Measurements from ENCODE around the gene MPZL3.

MPZL3 gene, protein sequence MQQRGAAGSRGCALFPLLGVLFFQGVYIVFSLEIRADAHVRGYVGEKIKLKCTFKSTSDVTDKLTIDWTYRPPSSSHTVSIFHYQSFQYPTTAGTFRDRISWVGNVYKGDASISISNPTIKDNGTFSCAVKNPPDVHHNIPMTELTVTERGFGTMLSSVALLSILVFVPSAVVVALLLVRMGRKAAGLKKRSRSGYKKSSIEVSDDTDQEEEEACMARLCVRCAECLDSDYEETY

DNA sequence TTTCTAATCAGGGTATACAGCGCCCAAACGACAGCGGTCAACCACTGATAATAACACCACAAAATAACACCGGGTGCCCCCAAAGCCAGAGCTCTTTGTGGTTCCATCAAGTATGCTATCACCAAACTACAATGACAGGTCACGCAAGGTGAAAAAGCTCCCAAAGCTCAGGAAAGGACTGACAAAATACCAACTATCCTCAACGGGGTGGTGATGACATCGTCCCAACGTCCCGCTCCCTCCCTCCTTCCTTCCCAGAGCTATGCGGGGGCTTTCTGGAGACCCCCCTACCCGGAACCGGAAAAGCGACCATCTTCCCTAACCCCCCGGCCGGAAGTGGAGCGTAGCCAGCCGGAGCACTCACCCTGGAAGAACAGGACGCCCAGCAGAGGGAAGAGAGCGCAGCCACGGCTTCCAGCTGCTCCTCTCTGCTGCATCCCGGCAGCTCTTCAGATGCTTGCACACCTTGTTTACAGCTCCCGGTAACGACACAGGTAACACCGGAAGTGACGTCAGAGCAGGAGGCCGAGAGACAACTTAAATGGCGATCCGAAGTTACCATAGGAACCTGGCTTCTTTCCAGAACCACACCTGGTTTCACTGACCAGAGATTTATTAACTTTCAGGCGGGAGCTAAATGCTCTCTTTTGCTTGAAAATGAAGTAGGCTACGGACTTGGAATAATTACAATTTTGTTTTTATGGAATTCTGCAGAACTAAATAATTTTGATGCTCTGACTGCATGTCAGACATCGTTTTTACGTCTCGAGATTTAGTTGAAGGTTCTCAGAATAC lies at the start of gene MPZL3:
TSS of gene MPZL3 (minus strand) at position 508 of the 795 bp plus-strand sequence. CDS start at position 437, 71 bp downstream.
- peak; percentile 95 for DNase-seq

DNA sequence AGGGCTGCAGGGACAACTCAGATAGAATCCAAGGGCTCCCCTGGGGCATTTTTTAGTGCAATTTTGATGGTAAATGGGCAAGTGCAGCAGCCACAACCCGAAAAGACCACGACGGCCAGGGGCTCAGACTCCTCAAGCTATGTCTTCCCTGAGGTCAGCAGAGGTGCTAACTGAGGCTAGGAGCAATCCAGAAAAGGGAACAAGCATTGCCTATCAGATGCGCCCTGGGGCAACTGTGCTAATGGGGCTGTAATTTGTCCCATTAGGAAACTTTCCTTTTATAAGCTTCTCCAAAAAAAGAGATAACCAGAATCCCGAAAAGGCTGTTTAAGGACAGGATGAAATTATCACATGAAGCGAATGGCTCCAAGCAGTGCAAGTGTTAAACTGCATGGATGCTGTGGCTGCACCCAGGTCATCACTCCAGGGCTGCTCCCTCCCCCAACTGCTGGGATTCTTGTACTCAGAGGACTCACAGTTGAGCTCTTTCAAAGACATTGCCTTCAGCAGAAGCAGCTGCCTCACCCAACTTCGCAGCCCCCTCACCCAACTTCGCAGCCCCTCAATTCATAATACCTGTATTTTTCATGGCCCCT lies 49.5 kb upstream of the MPZL3 start:
- DNase-seq: no peak

DNA sequence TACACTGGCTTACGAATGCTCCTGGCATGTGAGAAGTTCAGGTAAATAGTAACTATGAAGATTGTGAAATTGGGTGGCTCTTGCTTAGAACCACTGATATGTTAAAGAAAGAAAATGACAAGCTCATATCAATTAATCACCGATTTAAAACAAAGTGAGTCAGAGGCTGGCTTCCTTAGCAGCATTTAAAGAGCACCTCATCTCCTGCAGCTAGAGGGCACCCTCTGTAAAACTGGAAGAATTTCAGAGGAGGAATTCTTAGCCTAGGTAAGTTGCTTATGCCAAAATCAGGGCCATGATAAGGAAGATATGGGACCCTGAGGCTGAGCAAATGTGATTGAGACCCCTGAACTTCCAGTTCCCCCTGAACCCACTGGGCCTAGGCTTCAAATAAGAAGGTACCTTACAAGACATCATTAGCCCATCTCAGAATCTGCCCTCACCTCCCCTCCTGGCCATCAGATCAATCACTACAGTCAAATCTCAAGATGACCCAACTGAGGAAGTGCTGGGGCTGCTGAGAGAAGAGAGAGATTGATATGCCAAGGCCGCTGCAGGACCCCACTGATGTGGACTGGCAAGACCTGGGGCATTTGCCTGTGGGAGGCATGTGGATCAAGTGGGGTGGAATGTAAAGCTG lies 43.8 kb upstream of the MPZL3 start:
- peak; percentile 38 for DNase-seq

DNA sequence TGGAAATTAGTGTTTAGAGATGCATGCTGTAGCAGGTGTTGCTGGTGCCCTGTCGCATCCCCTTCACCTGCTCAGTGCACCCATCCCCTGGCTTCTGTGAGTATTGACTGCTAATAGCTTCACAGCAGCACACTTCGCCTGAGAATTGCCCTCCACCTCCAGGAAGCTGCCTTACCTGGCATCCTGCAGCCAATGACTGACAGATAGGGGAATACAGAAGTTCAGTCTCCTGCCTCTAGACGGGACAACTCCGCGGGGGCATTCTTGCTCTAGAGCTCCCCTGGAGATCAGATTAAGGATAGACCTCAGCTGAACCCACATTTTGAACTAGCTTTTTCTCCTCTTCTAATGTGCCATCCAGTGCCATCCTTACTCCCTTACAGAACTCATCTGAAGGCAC lies 43.0 kb upstream of the MPZL3 start:
- DNase-seq: no peak

DNA sequence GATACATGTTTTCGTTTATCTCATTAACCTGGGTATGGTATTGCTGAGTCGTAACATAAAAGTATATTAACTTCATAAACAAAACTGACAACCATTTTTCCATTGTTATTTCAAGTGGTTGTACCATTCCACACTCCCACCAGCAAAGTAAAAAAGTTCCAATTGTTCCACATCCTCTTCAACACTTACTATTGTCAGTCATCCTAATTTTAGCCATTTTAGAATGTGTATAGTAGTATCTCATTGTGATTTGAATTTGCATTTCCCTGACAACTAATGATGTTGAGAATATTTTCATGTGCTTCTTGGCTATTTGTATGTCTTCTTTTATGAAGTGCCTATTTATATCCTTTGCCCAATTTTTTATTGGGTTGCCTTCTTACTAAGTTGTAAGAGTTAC lies 41.9 kb upstream of the MPZL3 start:
- DNase-seq: no peak

DNA sequence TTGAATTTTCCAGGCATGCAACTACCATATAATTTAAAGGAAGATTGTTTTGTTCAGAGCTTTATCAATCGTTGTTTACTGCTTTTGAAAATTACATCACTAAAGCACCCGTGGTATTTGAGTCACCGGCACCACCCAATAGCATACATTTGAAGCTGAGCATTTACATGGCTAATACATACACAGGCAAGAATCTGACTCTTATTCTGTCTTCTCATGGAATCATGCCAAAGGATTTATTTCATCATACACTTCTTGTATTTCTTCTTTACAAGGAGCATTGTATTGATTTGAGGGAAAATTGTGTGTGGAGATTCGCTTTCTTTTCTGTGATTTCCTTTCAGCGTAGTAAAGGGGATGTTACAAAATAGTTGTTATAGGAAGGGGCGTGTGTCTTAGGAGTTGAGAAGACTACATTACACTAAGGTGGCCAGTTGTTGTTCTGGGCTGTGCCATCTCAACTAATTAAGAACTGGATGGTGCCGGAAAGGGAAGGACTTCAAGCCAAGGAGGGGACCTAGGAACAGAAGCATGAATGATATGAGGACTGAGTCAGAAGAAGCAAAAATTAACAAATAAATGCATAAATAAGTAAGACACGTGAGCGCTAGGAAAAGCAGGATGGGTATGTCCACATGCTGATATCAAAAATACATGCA lies 39.4 kb upstream of the MPZL3 start:
- DNase-seq: no peak

DNA sequence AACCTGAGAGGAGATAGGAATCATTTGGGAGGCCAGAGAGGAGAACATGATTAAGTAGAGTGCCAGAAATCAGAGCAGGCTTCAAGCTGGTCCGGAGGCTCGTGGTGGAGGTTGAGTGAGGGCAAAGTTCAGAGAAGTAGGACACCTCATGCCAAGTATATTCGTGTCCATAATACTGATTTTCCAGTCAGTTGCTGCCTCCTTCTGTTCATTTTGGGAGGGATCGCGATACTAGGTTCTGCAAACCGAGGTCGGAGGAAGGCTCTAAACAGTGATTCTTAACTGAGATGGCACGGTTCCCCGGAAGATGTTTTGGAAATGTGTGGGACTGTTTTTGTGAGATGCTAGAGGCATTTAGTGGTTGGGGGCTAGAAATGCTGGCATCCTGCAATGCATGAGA lies 38.8 kb upstream of the MPZL3 start:
- peak; percentile 33 for DNase-seq

DNA sequence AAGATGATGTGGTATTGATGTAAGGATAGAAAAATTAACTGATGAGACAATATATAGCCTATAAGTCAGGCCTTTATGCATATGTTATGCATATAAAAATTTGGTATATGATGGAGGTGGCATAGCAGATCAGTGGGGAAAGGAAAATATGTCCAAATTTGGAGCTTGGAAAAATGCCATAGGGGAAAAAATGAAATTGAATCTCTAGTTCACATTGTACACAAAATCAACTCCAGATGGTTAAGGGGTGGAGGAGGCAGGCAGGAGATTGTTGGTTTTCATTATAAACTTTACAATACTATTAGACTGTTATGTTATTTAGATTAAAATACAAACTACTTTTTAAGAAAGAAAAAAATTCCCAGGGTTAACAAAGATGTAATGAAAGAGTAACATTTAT lies 37.2 kb upstream of the MPZL3 start:
- no peak for DNase-seq

DNA sequence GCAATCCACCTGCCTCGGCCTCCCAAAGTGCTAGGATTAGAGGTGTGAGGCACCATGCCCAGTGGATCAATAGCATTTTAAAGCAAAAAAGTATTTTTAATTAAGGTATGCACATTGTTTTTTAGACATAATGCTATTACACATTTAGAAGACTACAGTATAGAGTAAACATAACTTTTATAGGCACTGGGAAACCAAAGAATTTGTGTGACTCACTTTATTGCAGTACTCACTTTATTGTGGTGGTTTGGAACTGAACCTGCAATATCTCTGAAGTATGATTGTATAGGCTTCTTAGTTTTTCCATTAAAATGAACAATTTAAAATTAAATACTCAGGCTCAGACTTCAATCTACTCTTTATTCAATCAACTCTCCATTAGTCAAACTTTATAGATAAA lies 34.8 kb upstream of the MPZL3 start:
- DNase-seq: no peak

DNA sequence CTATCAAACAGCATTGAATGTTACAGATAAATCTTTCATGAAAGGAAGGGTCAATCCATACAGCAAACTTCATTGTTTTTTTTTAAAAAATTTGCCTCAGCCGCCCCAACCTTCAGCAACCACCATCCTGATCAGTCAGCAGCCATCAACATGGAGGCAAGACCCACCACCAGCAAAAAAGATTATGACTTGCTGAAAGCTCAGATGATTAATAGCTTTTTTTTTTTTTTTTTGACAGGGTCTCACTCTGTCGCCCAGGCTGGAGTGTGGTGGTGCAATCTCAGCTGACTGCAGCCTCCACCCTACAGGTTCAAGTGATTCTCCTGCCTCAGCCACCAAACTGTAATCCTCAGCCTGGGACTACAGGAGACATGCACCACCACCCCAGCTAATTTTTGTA lies 34.4 kb upstream of the MPZL3 start:
- no peak for DNase-seq

DNA sequence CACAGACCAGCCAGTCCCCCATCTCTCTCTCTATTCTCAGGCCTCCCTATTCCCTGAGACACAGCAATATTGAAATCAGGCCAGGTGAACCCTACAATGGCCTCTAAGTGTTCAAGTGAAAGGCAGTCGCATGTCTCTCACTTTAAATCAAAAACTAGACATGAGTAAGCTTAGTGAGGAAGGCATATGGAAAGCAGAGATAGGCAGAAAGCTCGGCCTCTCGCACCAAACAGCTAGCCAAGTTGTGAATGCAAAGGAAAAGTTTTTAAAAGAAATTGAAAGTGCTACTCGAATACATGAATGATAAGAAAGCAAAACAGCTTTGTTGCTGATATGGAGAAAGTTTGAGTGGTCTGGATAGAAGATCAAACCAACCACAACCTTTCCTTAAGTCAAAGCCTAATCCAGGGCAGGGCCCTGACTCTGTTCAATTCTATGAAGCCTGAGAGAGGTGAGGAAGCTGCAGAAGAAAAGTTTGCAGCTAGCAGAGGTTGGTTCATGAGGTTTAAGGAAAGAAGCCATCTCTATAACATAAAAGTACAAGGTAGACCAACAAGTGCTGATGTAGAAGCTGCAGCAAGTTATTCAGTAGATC lies 31.7 kb upstream of the MPZL3 start:
- no peak for DNase-seq

DNA sequence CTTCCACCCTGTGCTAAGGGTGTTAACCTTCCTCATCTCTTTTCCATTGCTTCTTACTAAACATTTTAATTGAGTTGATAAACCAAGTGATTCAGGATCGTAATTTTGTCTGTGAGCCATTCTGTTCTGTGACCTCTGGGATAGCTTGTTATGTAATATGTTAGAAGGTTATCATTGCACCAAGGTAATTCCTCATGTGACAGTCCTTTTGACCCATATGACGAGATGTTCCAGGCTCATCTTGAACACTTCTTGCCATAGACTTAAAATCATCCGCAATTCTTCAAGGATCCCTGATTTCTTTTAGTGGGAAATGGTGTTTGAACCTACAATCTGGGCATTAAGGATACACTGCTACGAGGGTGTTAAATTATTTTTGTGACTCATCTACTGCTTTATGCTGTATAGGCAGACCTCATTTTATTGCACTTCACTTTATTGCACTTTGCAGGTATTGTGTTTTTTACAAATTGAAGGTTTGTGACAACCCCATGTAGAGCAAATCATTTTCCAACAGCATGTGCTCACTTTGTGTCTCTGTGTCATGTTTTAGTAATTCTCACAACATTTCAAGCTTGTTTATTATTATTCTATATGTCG lies 31.0 kb upstream of the MPZL3 start:
- no peak for DNase-seq

DNA sequence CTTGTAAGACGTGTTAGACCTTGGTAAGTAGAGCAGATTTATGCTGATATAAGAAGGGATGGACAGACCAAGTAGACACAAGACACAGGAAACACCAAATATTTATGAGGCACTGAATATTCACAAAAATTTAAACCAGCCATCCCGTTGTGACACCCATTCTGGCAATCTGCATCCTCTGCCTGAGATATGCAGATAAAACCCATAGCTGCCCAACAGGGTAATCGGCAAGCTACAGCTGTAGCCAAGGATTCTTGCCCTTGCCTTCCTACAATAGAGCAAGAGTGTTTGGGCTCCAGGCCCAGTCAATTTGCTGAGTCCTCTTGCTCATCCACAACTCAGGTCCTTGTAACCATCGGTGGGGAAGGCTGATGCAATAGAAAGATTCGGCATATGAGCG lies 30.4 kb upstream of the MPZL3 start:
- no peak for DNase-seq

DNA sequence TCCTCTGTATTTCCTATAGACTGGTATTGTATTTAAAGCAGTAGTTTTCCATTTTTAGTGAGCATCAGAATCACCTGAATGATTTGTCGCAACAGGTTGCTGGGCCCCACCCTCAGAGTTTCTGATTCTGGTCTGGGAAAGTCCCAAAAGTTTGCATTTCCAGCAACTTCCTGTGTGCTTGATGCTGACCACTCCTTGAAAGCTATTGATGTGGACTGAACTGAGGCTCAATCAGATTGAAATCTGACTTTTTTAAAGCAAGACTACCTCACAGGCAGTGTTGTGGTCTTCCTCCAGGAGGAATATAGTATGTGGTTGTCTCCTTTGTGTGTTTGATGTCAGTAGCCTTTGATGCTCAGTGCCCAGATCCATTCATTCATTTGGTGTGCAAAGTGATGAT lies 29.1 kb upstream of the MPZL3 start:
- no peak for DNase-seq

DNA sequence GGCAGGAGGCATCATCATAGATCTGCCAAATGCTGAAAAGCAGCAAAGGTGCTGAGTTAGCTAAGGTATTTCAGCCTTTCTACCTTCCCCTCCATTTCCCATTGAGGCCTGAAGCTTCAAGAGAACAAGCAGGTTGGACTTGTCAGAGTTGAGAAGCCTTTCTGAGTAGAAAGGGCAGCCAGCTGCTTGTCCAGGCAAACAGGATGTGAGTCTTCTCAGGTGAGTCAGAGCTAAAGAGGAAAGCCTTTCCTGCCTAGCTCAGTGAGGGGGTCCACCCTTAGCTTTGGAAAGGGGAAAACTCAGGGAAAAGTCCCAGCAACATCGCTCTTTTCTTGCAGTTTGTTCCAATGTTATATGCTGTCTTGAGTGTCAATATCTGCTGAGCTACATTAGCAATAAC lies 25.1 kb upstream of the MPZL3 start:
- DNase-seq: no peak

DNA sequence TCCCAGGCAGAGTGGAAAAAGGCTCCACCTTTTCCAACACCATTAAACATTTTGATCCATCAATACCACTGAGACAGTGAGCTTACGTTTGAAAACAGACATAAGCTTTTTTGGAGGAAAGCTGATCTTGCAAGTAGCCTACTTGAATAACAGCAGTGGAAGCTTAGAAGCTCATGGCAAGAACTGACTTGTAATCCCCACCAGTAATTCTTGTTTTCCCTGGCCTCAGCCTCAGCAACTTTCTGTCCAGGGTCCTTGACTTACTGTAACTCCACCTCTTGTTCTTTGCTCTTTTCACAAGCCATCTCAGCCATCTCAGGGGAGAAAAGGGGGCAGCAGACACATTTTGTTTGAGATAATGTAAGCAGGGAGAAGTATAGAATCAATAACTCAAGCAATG lies 24.3 kb upstream of the MPZL3 start:
- DNase-seq: no peak

DNA sequence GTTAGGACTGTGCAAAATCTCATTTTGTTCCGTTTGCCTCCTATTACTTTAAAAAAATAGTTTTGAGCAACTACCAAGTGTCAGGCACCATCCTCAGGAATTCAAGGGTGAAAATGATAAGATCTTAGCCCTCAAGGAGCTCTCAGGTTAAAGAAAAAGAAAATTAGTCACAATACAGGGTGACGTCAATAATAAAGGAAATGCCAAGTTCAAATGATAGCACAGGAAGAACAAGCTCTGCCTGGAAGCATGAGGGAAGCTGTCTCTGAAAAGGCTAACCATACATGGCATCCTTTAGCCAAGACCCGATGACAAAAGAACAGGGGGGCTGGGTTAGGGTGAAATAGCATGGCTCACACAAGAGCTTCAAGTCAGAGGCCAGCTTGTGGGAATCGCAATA lies 23.0 kb upstream of the MPZL3 start:
- DNase-seq: no peak

DNA sequence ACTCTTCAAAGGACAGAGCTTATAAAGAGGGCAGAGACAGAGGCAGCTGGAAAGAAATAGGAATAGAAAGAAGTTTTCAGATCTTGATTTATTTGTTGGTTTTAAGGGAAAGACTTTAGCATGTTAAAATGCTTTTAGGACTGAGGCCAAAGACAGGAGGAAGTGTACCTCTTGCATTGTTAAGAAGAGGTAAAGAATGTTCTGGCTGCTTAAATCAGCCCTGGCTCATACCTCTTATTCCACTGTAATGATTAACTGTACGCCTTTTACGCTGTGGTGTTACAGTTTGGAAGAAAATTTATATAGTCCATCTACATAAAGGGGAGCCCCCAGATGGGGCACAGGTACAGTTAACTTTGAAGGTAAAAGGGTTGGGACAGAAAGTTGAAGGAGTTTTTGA lies 22.0 kb upstream of the MPZL3 start:
- no peak for DNase-seq

DNA sequence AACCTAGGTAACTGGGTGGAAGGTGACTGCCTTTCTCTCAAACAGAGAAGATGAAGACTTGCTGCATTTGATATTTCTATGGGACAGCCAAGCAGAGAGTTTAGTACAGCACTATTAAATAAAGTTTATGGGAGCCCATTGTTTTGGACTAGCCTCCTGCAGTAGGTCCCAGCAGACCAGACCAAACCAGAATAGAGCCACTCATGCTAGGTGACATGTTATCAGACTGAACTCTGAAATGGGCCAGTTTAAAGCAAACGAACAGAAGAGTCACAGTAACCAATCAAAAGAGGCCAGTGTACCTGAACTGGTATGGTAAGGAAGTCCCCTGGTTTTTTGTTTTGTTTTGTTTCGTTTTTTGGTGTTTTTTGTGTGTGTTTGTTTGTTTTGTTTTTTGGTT lies 19.8 kb upstream of the MPZL3 start:
- no peak for DNase-seq

DNA sequence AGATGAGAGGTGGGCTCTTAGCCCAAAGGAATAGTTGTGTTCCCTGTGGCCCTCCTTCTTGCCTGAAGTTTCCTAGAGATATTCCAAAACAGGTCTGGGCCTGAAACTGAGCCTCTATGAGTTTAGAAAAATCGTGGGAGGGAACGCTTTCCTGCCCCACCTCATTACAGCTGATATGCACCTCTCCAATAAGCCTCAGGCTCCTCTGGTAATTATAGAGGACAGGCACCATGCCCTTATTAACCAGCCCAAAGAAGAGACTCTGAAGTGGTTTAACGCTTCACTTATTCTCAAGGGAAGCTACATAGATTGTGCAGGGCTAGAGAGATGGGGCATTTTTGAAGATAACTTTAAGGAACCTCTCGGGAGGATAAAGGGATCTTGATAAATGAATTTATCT lies 15.3 kb upstream of the MPZL3 start:
- DNase-seq: no peak

DNA sequence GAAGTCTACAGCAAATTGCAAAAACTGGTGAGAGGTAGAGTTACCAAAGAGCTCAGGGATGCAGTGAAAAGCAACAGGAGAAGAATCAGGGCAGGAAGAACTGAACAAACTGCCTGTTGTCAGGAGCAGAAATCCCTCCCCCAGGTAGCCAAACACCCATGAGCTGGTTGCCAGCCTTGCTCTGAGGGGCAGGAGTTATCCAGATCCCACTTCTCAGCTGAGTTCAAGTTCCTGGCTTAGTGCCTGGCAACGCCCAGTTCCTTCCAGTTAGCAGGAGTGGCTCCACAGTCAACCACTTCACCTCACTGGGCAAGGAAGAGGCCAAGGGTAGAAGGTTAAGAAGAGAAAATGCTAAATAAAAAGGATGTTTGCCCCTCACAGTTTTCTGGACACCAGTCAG lies 13.8 kb upstream of the MPZL3 start:
- no peak for DNase-seq
